ENCODE results near the gene ATP2B3. TPM values are rescaled to one million over a fixed set of nuclear protein-coding genes. Genes with fewer than 3 reads are reported as not detected.

Gene ATP2B3
- total RNA-seq, 1 experiment from 2014 or later = 0.35 TPM

- no CpG with 5 or more reads among the region's 79 CpGs for WGBS (ENCODE audit: extremely low coverage, insufficient read length, low lambda C conversion rate)
- TF ChIP-seq, protein P1, sequence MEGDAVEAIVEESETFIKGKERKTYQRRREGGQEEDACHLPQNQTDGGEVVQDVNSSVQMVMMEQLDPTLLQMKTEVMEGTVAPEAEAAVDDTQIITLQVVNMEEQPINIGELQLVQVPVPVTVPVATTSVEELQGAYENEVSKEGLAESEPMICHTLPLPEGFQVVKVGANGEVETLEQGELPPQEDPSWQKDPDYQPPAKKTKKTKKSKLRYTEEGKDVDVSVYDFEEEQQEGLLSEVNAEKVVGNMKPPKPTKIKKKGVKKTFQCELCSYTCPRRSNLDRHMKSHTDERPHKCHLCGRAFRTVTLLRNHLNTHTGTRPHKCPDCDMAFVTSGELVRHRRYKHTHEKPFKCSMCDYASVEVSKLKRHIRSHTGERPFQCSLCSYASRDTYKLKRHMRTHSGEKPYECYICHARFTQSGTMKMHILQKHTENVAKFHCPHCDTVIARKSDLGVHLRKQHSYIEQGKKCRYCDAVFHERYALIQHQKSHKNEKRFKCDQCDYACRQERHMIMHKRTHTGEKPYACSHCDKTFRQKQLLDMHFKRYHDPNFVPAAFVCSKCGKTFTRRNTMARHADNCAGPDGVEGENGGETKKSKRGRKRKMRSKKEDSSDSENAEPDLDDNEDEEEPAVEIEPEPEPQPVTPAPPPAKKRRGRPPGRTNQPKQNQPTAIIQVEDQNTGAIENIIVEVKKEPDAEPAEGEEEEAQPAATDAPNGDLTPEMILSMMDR (conservative IDR thresholded peaks at IDR 0.05) = no peak
These were observed 81.2 kb downstream of the ATP2B3 start, which contains the start of gene CCNQ for GRCh38 chrX:153598541-153599191. CCNQ (minus strand) TSS chrX:153599139; CDS start chrX:153599073, 66 bp downstream.

More at GRCh38 chrX:153598541-153599191, 81.2 kb downstream of the ATP2B3 start, which contains the start of gene CCNQ:
- no peak within 1 kb of the TSS for H2BK12ac ChIP-seq (ENCODE audit: insufficient read length, low read depth, low read length)
- H3T11ph ChIP-seq (ENCODE audit: low read length) = no peak within 1 kb of the TSS
- no peak within 1 kb of the TSS for H4K5ac ChIP-seq (ENCODE audit: insufficient read length, low read depth, low read length)
- H3K79me1 ChIP-seq (ENCODE audit: insufficient read depth, low read depth, low read length, poor library complexity, severe bottlenecking) = no peaks in the 10 kb centered on the region
- no peak within 1 kb of the TSS for H3K14ac ChIP-seq (ENCODE audit: insufficient read depth, low read length)
- peaks cover 14% of the 10 kb centered on the region for H3K23me2 ChIP-seq (ENCODE audit: insufficient read length, low read depth, low read length, poor library complexity, severe bottlenecking)
- peaks cover 33% of the 10 kb centered on the region for H3K9me3 ChIP-seq (ENCODE audit: control insufficient read depth, low read depth, low read length)
- no peak within 1 kb of the TSS; a peak in 1 of 7 replicates for H3K27ac Mint-ChIP-seq
- no peak within 1 kb of the TSS for H2AFZ ChIP-seq (ENCODE audit: low read length)
- peaks cover 11 to 26% (median 24%) of the 10 kb centered on the region in 3 experiments for H3K36me3 Mint-ChIP-seq (ENCODE audit: insufficient read depth in 1 of 3, low read depth in 3 of 3)
- H2BK5ac ChIP-seq (ENCODE audit: insufficient read length, low read length) = no peak within 1 kb of the TSS
- no peak within 1 kb of the TSS for H2BK15ac ChIP-seq (ENCODE audit: low read depth, low read length)
- peak; percentile 33 for DNase-seq
- H3K56ac ChIP-seq (ENCODE audit: insufficient read length, low read depth, low read length) = no peak within 1 kb of the TSS
- peaks cover 77% of the 10 kb centered on the region in 2 experiments for H3K9me3 Mint-ChIP-seq
- no peak within 1 kb of the TSS for H4K91ac ChIP-seq (ENCODE audit: insufficient read length, low read depth, low read length)
- no peak within 1 kb of the TSS for H2AK5ac ChIP-seq (ENCODE audit: insufficient read length, low read length)
- no peaks in the 10 kb centered on the region for H3K79me2 ChIP-seq (ENCODE audit: insufficient read depth, low read length)
- H4K8ac ChIP-seq (replicated peaks; ENCODE audit: insufficient read length, low read depth, low read length) = no peak within 1 kb of the TSS
- H3K4ac ChIP-seq (ENCODE audit: low read depth, low read length) = no peak within 1 kb of the TSS
- H3K9ac ChIP-seq (ENCODE audit: extremely low read depth, insufficient read length, low read length) = no peak within 1 kb of the TSS
- no peak within 1 kb of the TSS for H2BK20ac ChIP-seq (ENCODE audit: low read depth, low read length, poor library complexity, severe bottlenecking)
- H3K18ac ChIP-seq (ENCODE audit: insufficient read length, low read depth, low read length) = no peak within 1 kb of the TSS
- H3K4me2 ChIP-seq (ENCODE audit: insufficient read depth, insufficient read length, low read length) = peak within 1 kb of the TSS; percentile 89
- H3K27me3 Mint-ChIP-seq (ENCODE audit: low read depth) = peaks cover 19% of the 10 kb centered on the region
- no peaks in the 10 kb centered on the region for H3K27me3 ChIP-seq (ENCODE audit: insufficient read depth, low read length)
- peaks cover 8 to 10% of the 10 kb centered on the region in 2 experiments for H3K4me1 Mint-ChIP-seq
- no peak within 1 kb of the TSS for H2BK120ac ChIP-seq (ENCODE audit: low read depth, low read length, poor library complexity, severe bottlenecking)
- no peak within 1 kb of the TSS for H3K23ac ChIP-seq (ENCODE audit: insufficient read length, low read depth, low read length)
- no peaks in the 10 kb centered on the region for H3K4me1 ChIP-seq (ENCODE audit: insufficient read depth, low read length)
- no peak within 1 kb of the TSS for H3K27ac ChIP-seq (ENCODE audit: insufficient read length, low read depth, low read length)
- peaks cover 2% of the 10 kb centered on the region for H4K20me1 ChIP-seq (ENCODE audit: control insufficient read depth, insufficient read depth, insufficient read length)
- peak within 1 kb of the TSS; percentile 76 to 87 for H3K4me3 Mint-ChIP-seq

Data from H9 (cell line).